Esophagus muscularis mucosa (tissue), 3 donors: Measurements from ENCODE around the gene HDAC5.
"Not testable (repeated sequence)": the region's sequence is repeated elsewhere in the genome, so short reads cannot be mapped to it uniquely, and the experiment has no call there.

Experiments
- POLR2AphosphoS5 ChIP-seq, 2 donors: sonication (generic); formaldehyde crosslinking; IDR thresholded peaks; one replicate each; pipeline ENCODE4 v1.6.1; 2017; ENCODE audit warnings: antibody characterized with exemption in 2 of 2
- TF ChIP-seq, protein P1 (sequence below), 3 experiments: fragments of 200-600 bp in 2 of 3; fragments of 450-650 bp in 1 of 3; sonication (generic) in 2 of 3; IDR thresholded peaks; one replicate each; pipeline ENCODE4 v1.5.1; 2017 to 2019; ENCODE audit warnings: antibody characterized with exemption in 3 of 3, mild to moderate bottlenecking in 2 of 3, moderate library complexity in 1 of 3

DNA sequence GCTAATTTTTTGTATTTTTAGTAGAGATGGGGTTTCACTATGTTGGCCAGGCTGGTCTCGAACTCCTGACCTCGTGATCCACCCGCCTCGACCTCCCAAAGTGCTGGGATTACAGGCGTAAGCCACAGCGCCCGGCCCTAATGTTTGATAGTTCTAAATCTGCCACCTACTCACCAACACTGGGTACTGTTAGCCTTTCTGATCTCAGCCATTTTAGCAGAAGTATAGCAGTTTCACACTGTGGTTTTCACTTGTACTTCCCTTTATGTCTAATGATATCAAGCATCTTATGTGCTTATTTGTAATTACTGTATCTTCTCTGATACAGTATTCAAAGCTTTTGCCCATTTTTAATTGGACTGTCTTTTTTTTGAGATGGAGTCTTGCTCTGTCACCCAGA, 76.5 kb downstream of the HDAC5 start:
- TF ChIP-seq, protein P1, sequence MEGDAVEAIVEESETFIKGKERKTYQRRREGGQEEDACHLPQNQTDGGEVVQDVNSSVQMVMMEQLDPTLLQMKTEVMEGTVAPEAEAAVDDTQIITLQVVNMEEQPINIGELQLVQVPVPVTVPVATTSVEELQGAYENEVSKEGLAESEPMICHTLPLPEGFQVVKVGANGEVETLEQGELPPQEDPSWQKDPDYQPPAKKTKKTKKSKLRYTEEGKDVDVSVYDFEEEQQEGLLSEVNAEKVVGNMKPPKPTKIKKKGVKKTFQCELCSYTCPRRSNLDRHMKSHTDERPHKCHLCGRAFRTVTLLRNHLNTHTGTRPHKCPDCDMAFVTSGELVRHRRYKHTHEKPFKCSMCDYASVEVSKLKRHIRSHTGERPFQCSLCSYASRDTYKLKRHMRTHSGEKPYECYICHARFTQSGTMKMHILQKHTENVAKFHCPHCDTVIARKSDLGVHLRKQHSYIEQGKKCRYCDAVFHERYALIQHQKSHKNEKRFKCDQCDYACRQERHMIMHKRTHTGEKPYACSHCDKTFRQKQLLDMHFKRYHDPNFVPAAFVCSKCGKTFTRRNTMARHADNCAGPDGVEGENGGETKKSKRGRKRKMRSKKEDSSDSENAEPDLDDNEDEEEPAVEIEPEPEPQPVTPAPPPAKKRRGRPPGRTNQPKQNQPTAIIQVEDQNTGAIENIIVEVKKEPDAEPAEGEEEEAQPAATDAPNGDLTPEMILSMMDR (IDR thresholded peaks at IDR 0.05): not testable (repeated sequence)
- TF ChIP-seq POLR2AphosphoS5 (IDR thresholded peaks at IDR 0.05): not testable (repeated sequence)
